MCF 10A (cell line): ENCODE measurements around the gene PAN2. TPM values are rescaled to one million over a fixed set of nuclear protein-coding genes. Genes with fewer than 3 reads are reported as not detected.
A peak's percentile ranks its signal among the peaks of the same experiment; 100 is the strongest.

Experiments used
- BruUV-seq: library from RNA; stranded (reverse); fragments of 400-500 nt; replicated peaks from 2 replicates; lab custom pipeline; 2021; lab: Mats Ljungman, UMichigan
- CTCF ChIA-PET: fragments of 300-600 bp; sonication (Branson Sonifier 250); formaldehyde crosslinking; extraction: SDS; loops from one replicate; lab custom pipeline; 2021; ENCODE audit warnings: antibody characterized with exemption, inconsistent platforms; lab: Yijun Ruan, JAX
- POLR2A ChIA-PET: fragments of 300-600, 350-650 bp; sonication (Branson Sonifier 250); formaldehyde crosslinking; extraction: SDS; loops from one replicate; lab custom pipeline; 2020; ENCODE audit warnings: antibody characterized with exemption, inconsistent platforms; lab: Yijun Ruan, JAX
- DNase-seq: peaks from one replicate; pipeline ENCODE4 v3.0.0-alpha.2; 2018; ENCODE audit not compliant: unreplicated experiment
- H3K27ac Mint-ChIP-seq: one replicate; pipeline ENCODE4 v1.8.0; 2022; ENCODE audit warnings: mild to moderate bottlenecking, low read depth, mixed read lengths; ENCODE audit not compliant: unreplicated experiment
- H3K27me3 Mint-ChIP-seq: one replicate; pipeline ENCODE4 v1.8.0; 2022; ENCODE audit warnings: mixed read lengths; ENCODE audit not compliant: insufficient read depth, unreplicated experiment
- H3K36me3 Mint-ChIP-seq: one replicate; pipeline ENCODE4 v1.8.0; 2022; ENCODE audit warnings: mild to moderate bottlenecking, moderate library complexity, mixed read lengths; ENCODE audit not compliant: insufficient read depth, unreplicated experiment
- H3K4me1 Mint-ChIP-seq: one replicate; pipeline ENCODE4 v1.8.0; 2022; ENCODE audit warnings: mixed read lengths; ENCODE audit not compliant: insufficient read depth, unreplicated experiment
- H3K4me3 Mint-ChIP-seq: one replicate; pipeline ENCODE4 v1.8.0; 2022; ENCODE audit warnings: mild to moderate bottlenecking, moderate library complexity, mixed read lengths; ENCODE audit not compliant: unreplicated experiment
- H3K9me3 Mint-ChIP-seq: one replicate; pipeline ENCODE4 v1.8.0; 2022; ENCODE audit warnings: mixed read lengths; ENCODE audit not compliant: unreplicated experiment
- intact Hi-C: fragments of 100-400 bp; cut with micrococcal nuclease; formaldehyde crosslinking; loops from 2 replicates; pipeline ENCODE4 v1.14.1; 2022
- total RNA-seq: library from RNA; stranded (reverse); gene quantifications from 2 replicates; pipeline ENCODE4 v1.2.3, GENCODE V29; 2022
- TF ChIP-seq, protein P1 (sequence below): fragments of 200-600 bp; IDR thresholded peaks from one replicate; pipeline ENCODE4 v1.8.0; 2022; ENCODE audit warnings: antibody characterized with exemption, mild to moderate bottlenecking; ENCODE audit not compliant: unreplicated experiment

PAN2 gene
- total RNA-seq, 1 experiment from 2014 or later, result 72.9 TPM

DNA sequence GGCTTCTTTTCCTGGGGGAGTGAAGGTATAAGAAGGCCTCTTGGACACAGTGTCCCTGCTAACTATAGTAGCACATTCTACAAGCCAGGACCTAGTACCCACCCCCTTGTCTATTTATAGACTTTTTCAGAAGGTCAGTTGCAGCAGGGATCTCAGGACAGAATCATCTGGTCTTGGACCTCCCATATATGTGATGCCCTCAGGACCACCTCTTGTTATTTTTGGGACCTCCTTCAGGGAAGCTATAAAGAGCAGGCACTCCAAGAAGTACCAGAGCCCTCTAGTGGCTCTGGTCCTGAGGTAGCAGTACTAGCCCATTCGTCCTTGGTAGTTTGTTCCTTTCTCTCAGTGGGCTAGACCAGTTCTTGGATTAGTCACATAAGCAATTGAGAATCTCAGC, 62.8 kb downstream of the PAN2 start:
- intact Hi-C loops, result no loop called here
- DNase-seq, result no peak
- peaks cover 56% of the 10 kb centered on the region for H3K36me3 Mint-ChIP-seq
- H3K9me3 Mint-ChIP-seq, result no peaks in the 10 kb centered on the region
- TF ChIP-seq, protein P1, sequence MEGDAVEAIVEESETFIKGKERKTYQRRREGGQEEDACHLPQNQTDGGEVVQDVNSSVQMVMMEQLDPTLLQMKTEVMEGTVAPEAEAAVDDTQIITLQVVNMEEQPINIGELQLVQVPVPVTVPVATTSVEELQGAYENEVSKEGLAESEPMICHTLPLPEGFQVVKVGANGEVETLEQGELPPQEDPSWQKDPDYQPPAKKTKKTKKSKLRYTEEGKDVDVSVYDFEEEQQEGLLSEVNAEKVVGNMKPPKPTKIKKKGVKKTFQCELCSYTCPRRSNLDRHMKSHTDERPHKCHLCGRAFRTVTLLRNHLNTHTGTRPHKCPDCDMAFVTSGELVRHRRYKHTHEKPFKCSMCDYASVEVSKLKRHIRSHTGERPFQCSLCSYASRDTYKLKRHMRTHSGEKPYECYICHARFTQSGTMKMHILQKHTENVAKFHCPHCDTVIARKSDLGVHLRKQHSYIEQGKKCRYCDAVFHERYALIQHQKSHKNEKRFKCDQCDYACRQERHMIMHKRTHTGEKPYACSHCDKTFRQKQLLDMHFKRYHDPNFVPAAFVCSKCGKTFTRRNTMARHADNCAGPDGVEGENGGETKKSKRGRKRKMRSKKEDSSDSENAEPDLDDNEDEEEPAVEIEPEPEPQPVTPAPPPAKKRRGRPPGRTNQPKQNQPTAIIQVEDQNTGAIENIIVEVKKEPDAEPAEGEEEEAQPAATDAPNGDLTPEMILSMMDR, result no peak
- no peaks in the 10 kb centered on the region for H3K27me3 Mint-ChIP-seq
- BruUV-seq, result no TSS peak
- peaks cover 5% of the 10 kb centered on the region for H3K4me1 Mint-ChIP-seq
- H3K4me3 Mint-ChIP-seq, result no peak overlapping the region
- ChIA-PET POLR2A (interaction anchor here (0.6 to 1.2 kb wide), 3 partner anchors 9 to 143 kb away, joined by 3 to 4 read pairs (median 3); partner anchors contain the start of genes ESYT1 and RNF41), CTCF (interaction anchor here (0.6 to 1.0 kb wide), 4 partner anchors 14 to 188 kb away, joined by 3 to 4 read pairs (median 4); partner anchors contain the start of gene PA2G4)
- no peak overlapping the region for H3K27ac Mint-ChIP-seq

DNA sequence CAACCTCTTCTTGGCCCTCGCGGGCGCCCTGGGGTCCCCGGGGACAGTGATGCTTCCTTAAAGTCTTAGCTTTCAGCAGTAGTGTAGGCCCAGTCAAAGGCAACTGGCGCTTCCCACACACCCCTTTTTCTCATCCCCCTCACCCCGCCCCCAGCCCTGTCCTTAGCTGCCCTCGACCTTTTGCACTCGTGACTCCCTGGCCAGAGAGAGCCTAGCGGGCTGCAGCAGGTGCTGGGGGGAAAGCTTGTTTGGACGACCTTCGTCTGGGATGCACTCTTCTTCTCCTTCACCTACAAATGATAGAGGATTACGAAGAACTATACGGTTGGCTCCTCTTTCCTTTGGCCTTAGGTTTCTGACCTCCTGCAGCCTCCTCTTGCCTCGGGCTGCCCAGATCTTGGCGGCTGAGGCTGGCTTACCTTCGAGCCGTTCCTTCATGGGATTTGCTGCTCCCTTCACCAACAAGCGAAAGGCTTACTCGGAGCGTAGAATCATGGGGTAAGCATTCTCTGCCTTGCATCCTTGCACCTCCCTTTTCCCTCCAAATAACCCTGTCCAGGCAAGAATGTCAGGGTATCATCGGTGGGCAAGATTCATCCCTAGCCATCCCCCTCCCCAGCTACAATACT, 66.2 kb downstream of the PAN2 start:
- H3K4me3 Mint-ChIP-seq, result peak overlapping the region; percentile 89
- H3K36me3 Mint-ChIP-seq, result peaks cover 21% of the 10 kb centered on the region
- H3K4me1 Mint-ChIP-seq, result peaks cover 5% of the 10 kb centered on the region
- no peaks in the 10 kb centered on the region for H3K27me3 Mint-ChIP-seq
- POLR2A ChIA-PET, result interaction anchor here (0.6 to 2.2 kb wide), 12 partner anchors 9 to 332 kb away, joined by 3 to 10 read pairs (median 4); partner anchors contain the start of genes ANKRD52, CNPY2, PAN2 and SMARCC2
- H3K9me3 Mint-ChIP-seq, result no peaks in the 10 kb centered on the region
- CTCF ChIA-PET, result interaction anchor here (0.6 to 1.8 kb wide), 9 partner anchors 12 to 499 kb away, joined by 3 to 9 read pairs (median 4); no protein-coding TSS in a partner anchor
- BruUV-seq, result no TSS peak
- intact Hi-C loops, result no loop called here
- no peak for DNase-seq
- H3K27ac Mint-ChIP-seq, result peak overlapping the region; percentile 51
- TF ChIP-seq, protein P1, result no peak

DNA sequence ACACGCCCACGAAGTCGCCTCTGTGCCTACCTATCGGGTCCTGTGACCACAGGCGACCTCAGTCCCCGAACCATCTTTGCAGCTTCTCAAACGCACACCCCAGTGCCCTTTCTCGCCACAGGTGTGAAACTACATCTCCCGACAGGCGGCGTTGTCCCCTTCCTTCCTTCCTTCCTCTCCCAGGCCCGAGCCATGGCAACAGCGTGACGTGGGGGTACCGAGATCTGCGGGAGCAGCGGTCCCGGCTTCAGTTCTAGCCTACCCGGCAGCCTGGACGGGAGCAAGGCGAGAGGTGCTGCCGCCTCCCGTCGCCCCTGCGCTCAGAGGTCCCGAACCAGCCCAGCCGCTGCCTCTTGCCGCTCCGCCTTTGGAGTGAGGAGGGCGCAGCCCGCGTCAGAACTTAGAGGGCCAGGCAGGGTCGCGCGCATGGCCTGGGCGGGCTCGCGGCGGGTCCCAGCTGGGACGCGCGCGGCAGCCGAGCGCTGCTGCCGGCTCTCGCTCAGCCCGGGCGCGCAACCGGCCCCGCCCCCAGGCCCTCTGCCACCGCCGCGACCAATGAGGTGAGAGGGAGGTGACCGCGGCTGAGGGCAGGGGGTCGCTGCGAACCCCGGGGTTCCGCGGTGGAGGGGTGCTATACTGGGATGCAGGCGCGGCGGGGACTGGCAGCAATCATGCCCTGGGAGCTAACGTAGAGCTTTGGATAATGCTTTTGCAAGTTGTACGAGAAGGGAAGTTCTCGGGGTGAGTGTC, 66.9 kb downstream of the PAN2 start, which contains the start of gene COQ10A:
Gene COQ10A, plus strand, starts transcription at position 250 of the 750 bp plus-strand sequence. Its CDS starts 177 bp downstream, at position 427.
- DNase-seq, result peak; percentile 84
- Mint-ChIP-seq H3K9me3 (no peaks in the 10 kb centered on the region), H3K27me3 (no peaks in the 10 kb centered on the region), H3K27ac (peak within 1 kb of the TSS; percentile 51), H3K36me3 (peaks cover 14% of the 10 kb centered on the region), H3K4me3 (peak within 1 kb of the TSS; percentile 89), H3K4me1 (peaks cover 9% of the 10 kb centered on the region)
- intact Hi-C loops, result loop anchor here (1.0 kb wide), 1 partner anchor 197 kb away; no protein-coding TSS in a partner anchor
- no TSS peak for BruUV-seq
- POLR2A ChIA-PET, result interaction anchor here (0.6 to 2.2 kb wide), 19 partner anchors 9 to 410 kb away, joined by 3 to 10 read pairs (median 4); partner anchors contain the start of genes ANKRD52, CNPY2, ESYT1 and PAN2
- TF ChIP-seq, protein P1, result peak; percentile 62
- CTCF ChIA-PET, result interaction anchor here (0.5 to 1.8 kb wide), 15 partner anchors 9 to 498 kb away, joined by 3 to 12 read pairs (median 4); partner anchors contain the start of gene ANKRD52

Other genes with a start within 250 kb of the PAN2 start
- 158 and 205 TPM in 2 replicates for gene PA2G4, start 229.4 kb downstream of the PAN2 start, total RNA-seq
- gene RPL41, start 217.4 kb downstream of the PAN2 start, total RNA-seq, result 4,675 and 4,734 TPM in 2 replicates
- gene ZC3H10, start 215.7 kb downstream of the PAN2 start, total RNA-seq, result 2.8 and 3.5 TPM in 2 replicates
- gene ESYT1, start 205.7 kb downstream of the PAN2 start, total RNA-seq, result 111 and 123 TPM in 2 replicates
- gene MYL6B, start 181.4 kb downstream of the PAN2 start, total RNA-seq, result 46.0 and 58.0 TPM in 2 replicates
- 716 and 997 TPM in 2 replicates for gene MYL6, start 175.6 kb downstream of the PAN2 start, total RNA-seq
- gene SMARCC2, start 144.5 kb downstream of the PAN2 start, total RNA-seq, result 52.1 and 57.0 TPM in 2 replicates
- gene RNF41, start 112.1 kb downstream of the PAN2 start, total RNA-seq, result 92.1 and 108 TPM in 2 replicates
- 53.3 and 56.2 TPM in 2 replicates for gene NABP2, start 109.7 kb downstream of the PAN2 start, total RNA-seq
- gene SLC39A5, start 103.9 kb downstream of the PAN2 start, total RNA-seq, result not detected in 2 replicates
- gene ANKRD52, start 75.6 kb downstream of the PAN2 start, total RNA-seq, result 46.3 and 73.8 TPM in 2 replicates
- gene COQ10A, start 67.1 kb downstream of the PAN2 start, total RNA-seq, result 3.6 and 3.8 TPM in 2 replicates
- gene CS, start 33.7 kb downstream of the PAN2 start, total RNA-seq, result 213 and 257 TPM in 2 replicates
- 169 and 210 TPM in 2 replicates for gene CNPY2, start 18.0 kb downstream of the PAN2 start, total RNA-seq
- 0.61 and 1.7 TPM in 2 replicates for gene IL23A, start 4.9 kb upstream of the PAN2 start, total RNA-seq
- gene STAT2, start 26.1 kb upstream of the PAN2 start, total RNA-seq, result 61.2 and 101 TPM in 2 replicates
- gene APOF, start 28.9 kb upstream of the PAN2 start, total RNA-seq, result not detected in 2 replicates
- 10.1 and 14.0 TPM in 2 replicates for gene TIMELESS, start 115.4 kb upstream of the PAN2 start, total RNA-seq
- not detected in 2 replicates for gene MIP, start 120.7 kb upstream of the PAN2 start, total RNA-seq
- 3.5 and 3.9 TPM in 2 replicates for gene SPRYD4, start 134.6 kb upstream of the PAN2 start, total RNA-seq
- 3.9 and 4.8 TPM in 2 replicates for gene GLS2, start 154.2 kb upstream of the PAN2 start, total RNA-seq
- 34.9 and 62.7 TPM in 2 replicates for gene RBMS2, start 187.8 kb upstream of the PAN2 start, total RNA-seq